Muscle of back (tissue), 11 donors: ENCODE results near the gene C2CD4C. TPM values are rescaled to one million over a fixed set of nuclear protein-coding genes. Genes with fewer than 3 reads are reported as not detected.
"Not testable (repeated sequence)": the region's sequence is repeated elsewhere in the genome, so short reads cannot be mapped to it uniquely, and the experiment has no call there.

ENCODE experiments used
- DNase-seq, 3 donors: peaks; one replicate each; pipeline versions ENCODE4 v3.0.0 to v3.0.0-alpha.2; 2013
- polyA plus RNA-seq, 10 donors: library from polyadenylated mRNA; unstranded; fragments of 120-200 nt; gene quantifications; one replicate each; pipeline ENCODE4 v1.2.1, GENCODE V29; 2013; ENCODE audit not compliant: insufficient read length in 10 of 10

C2CD4C gene
- polyA plus RNA-seq, 10 donors: 0.54 to 1.8 (median 0.92) TPM

- no peak for DNase-seq
Observed at GRCh38 chr19:367963-368629, 40.9 kb downstream of the C2CD4C start.

GRCh38 chr19:367561-367960 is 41.4 kb downstream of the C2CD4C start:
- no peak for DNase-seq

GRCh38 chr19:366951-367350 is 42.0 kb downstream of the C2CD4C start:
- DNase-seq: no peak

- DNase-seq: no peak
Observed at GRCh38 chr19:366205-366783, 42.7 kb downstream of the C2CD4C start.

- no peak for DNase-seq
Observed at GRCh38 chr19:364496-365287, 44.3 kb downstream of the C2CD4C start.

GRCh38 chr19:362683-363082 is 46.3 kb downstream of the C2CD4C start:
- no peak for DNase-seq

- DNase-seq: no peak
Observed at GRCh38 chr19:362154-362553, 46.8 kb downstream of the C2CD4C start.

GRCh38 chr19:359653-359925 is 49.4 kb downstream of the C2CD4C start:
- no peak for DNase-seq

GRCh38 chr19:355536-355935 is 53.4 kb downstream of the C2CD4C start:
- DNase-seq: not testable (repeated sequence)

Other genes with a start within 250 kb of the C2CD4C start
- under 1 TPM; 0.04 to 0.84 (median 0.50) TPM for gene PLPP2, start 117.7 kb downstream of the C2CD4C start, polyA plus RNA-seq
- gene MIER2, start 64.4 kb downstream of the C2CD4C start, polyA plus RNA-seq: 10 to 100 TPM; 20.8 to 29.3 (median 26.0) TPM
- gene SHC2, start 51.9 kb upstream of the C2CD4C start, polyA plus RNA-seq: 10 to 100 TPM; 25.5 to 49.7 (median 29.5) TPM
- 10 to 100 TPM in 2 of 10 donors, 1 to 10 TPM in 8; 5.6 to 13.4 (median 8.3) TPM for gene MADCAM1, start 87.3 kb upstream of the C2CD4C start, polyA plus RNA-seq
- gene TPGS1, start 98.3 kb upstream of the C2CD4C start, polyA plus RNA-seq: 10 to 100 TPM in 2 of 10 donors, 1 to 10 TPM in 8; 3.2 to 11.4 (median 6.1) TPM
- 10 to 100 TPM; 51.3 to 83.8 (median 62.2) TPM for gene CDC34, start 122.6 kb upstream of the C2CD4C start, polyA plus RNA-seq
- 1 to 10 TPM in 1 of 10 donors, under 1 TPM in 7, not detected in 2; 0.16 to 2.8 (median 0.45) TPM for gene GZMM, start 134.9 kb upstream of the C2CD4C start, polyA plus RNA-seq
- 100 to 1,000 TPM; 146 to 281 (median 195) TPM for gene BSG, start 163.4 kb upstream of the C2CD4C start, polyA plus RNA-seq
- under 1 TPM; 0.13 to 0.51 (median 0.23) TPM for gene HCN2, start 180.7 kb upstream of the C2CD4C start, polyA plus RNA-seq
- 10 to 100 TPM; 27.3 to 38.4 (median 31.1) TPM for gene POLRMT, start 224.4 kb upstream of the C2CD4C start, polyA plus RNA-seq
- under 1 TPM in 3 of 10 donors, not detected in 7; 0.10 to 0.30 (median 0.11) TPM for gene FGF22, start 230.7 kb upstream of the C2CD4C start, polyA plus RNA-seq